Lower lobe of right lung (tissue), 2 donors: ENCODE results near the gene DDX41. TPM values are rescaled to one million over a fixed set of nuclear protein-coding genes. Genes with fewer than 3 reads are reported as not detected.

Experiments used
- ATAC-seq, 2 donors: fragments of 200-7000 bp; cut with Tn5 transposase; one replicate each; pipeline ENCODE4 v1.9.1; 2020 to 2022; ENCODE audit warnings: mild to moderate bottlenecking in 2 of 2, moderate library complexity in 2 of 2
- DNase-seq: peaks from one replicate; pipeline ENCODE4 v3.0.0-alpha.2; 2020
- H3K27ac ChIP-seq: fragments of 200-600 bp; one replicate; pipeline ENCODE4 v1.8.0; 2022
- H3K27me3 ChIP-seq: fragments of 200-600 bp; one replicate; pipeline ENCODE4 v1.8.0; 2022; ENCODE audit warnings: low read depth
- H3K36me3 ChIP-seq: fragments of 200-600 bp; one replicate; pipeline ENCODE4 v1.8.0; 2022; ENCODE audit warnings: mild to moderate bottlenecking
- H3K4me1 ChIP-seq: fragments of 200-600 bp; one replicate; pipeline ENCODE4 v1.8.0; 2022
- H3K4me3 ChIP-seq: fragments of 200-600 bp; one replicate; pipeline ENCODE4 v1.8.0; 2022; ENCODE audit warnings: mild to moderate bottlenecking
- H3K9me3 ChIP-seq: fragments of 200-600 bp; one replicate; pipeline ENCODE4 v1.8.0; 2022
- CTCF ChIP-seq: fragments of 200-600 bp; IDR thresholded peaks from one replicate; pipeline ENCODE4 v1.8.0; 2022; ENCODE audit warnings: antibody characterized with exemption, mild to moderate bottlenecking
- intact Hi-C: fragments of 100-400 bp; cut with DNase I; formaldehyde crosslinking; loops from one replicate; pipeline ENCODE4 v1.11.0; 2022
- total RNA-seq: library from RNA; stranded (reverse); fragmentation: NEBNext Ultra II Directional; extraction: Animal tissue kit (Norgen Biotek cat#: 25700); gene quantifications from one replicate; pipeline ENCODE4 v1.2.1, GENCODE V29; 2021
- donor health status: DM: no; HTN: yes; CAD: no; lungs with severe emphysema.

DDX41 gene
- total RNA-seq, 1 donor from 2014 or later = 69.4 TPM

- no peak for DNase-seq
- no peaks in the 10 kb centered on the region for H3K27me3 ChIP-seq
- no peaks in the 10 kb centered on the region for H3K9me3 ChIP-seq
- H3K4me1 ChIP-seq = peaks cover 7% of the 10 kb centered on the region
- intact Hi-C loops = no loop called here
- H3K36me3 ChIP-seq = peaks cover 98% of the 10 kb centered on the region
- no peak for TF ChIP-seq CTCF
- H3K27ac ChIP-seq = no peak overlapping the region
- H3K4me3 ChIP-seq = no peak overlapping the region
- no peak for ATAC-seq
These were observed 12.8 kb upstream of the DDX41 start for GRCh38 chr5:177529247-177530203.

- TF ChIP-seq CTCF = no peak
- H3K27me3 ChIP-seq = no peaks in the 10 kb centered on the region
- no peaks in the 10 kb centered on the region for H3K9me3 ChIP-seq
- intact Hi-C loops = no loop called here
- H3K4me1 ChIP-seq = peaks cover 7% of the 10 kb centered on the region
- H3K36me3 ChIP-seq = peaks cover 98% of the 10 kb centered on the region
- no peak overlapping the region for H3K4me3 ChIP-seq
- ATAC-seq (no peak), DNase-seq (no peak)
- H3K27ac ChIP-seq = no peak overlapping the region
These were observed 11.9 kb upstream of the DDX41 start for GRCh38 chr5:177528631-177529030.

GRCh38 chr5:177527595-177527994 lies 10.8 kb upstream of the DDX41 start:
- no peak for TF ChIP-seq CTCF
- Histone ChIP-seq H3K36me3 (peaks cover 93% of the 10 kb centered on the region), H3K27ac (no peak overlapping the region), H3K9me3 (no peaks in the 10 kb centered on the region), H3K4me1 (peaks cover 7% of the 10 kb centered on the region), H3K4me3 (no peak overlapping the region), H3K27me3 (no peaks in the 10 kb centered on the region)
- DNase-seq = no peak
- intact Hi-C loops = no loop called here
- no peak for ATAC-seq

- Histone ChIP-seq H3K9me3 (no peaks in the 10 kb centered on the region), H3K27ac (no peak overlapping the region), H3K36me3 (peaks cover 90% of the 10 kb centered on the region), H3K4me1 (peaks cover 7% of the 10 kb centered on the region), H3K4me3 (no peak overlapping the region), H3K27me3 (no peaks in the 10 kb centered on the region)
- intact Hi-C loops = no loop called here
- TF ChIP-seq CTCF = no peak
- DNase-seq (no peak), ATAC-seq (no peak)
These were observed 10.0 kb upstream of the DDX41 start for GRCh38 chr5:177526791-177527190.

GRCh38 chr5:177526191-177526590 lies 9.4 kb upstream of the DDX41 start:
- no peak overlapping the region for H3K27ac ChIP-seq
- no peaks in the 10 kb centered on the region for H3K9me3 ChIP-seq
- H3K27me3 ChIP-seq = no peaks in the 10 kb centered on the region
- intact Hi-C loops = no loop called here
- H3K36me3 ChIP-seq = peaks cover 90% of the 10 kb centered on the region
- ATAC-seq (no peak), DNase-seq (no peak)
- peaks cover 7% of the 10 kb centered on the region for H3K4me1 ChIP-seq
- no peak for TF ChIP-seq CTCF
- no peak overlapping the region for H3K4me3 ChIP-seq
